K562 (cell line): ENCODE data around the gene TIMM17B. TPM values are rescaled to one million over a fixed set of nuclear protein-coding genes. Genes with fewer than 3 reads are reported as not detected.
A peak's percentile ranks its signal among the peaks of the same experiment; 100 is the strongest.

ENCODE experiments used
- ASH1L ChIP-seq: fragments of 450-650 bp; IDR thresholded peaks from 2 replicates; pipeline ENCODE4 v1.6.1; 2018; ENCODE audit warnings: borderline replicate concordance, mild to moderate bottlenecking, low read depth; ENCODE audit not compliant: partially characterized antibody
- CHCHD3 ChIP-seq: fragments of 250-450 bp; sonication (Bioruptor Pico); IDR thresholded peaks from 2 replicates; pipeline ENCODE4 v2.1.2; 2022; ENCODE audit warnings: mild to moderate bottlenecking
- CHD1 ChIP-seq: fragments of 200-600 bp; sonication (generic); IDR thresholded peaks from one replicate; pipeline ENCODE4 v1.6.1; 2012; ENCODE audit warnings: mild to moderate bottlenecking, moderate library complexity, low read length, inconsistent platforms
- FOXJ3 ChIP-seq: sonication (generic); formaldehyde crosslinking; IDR thresholded peaks from 2 replicates; pipeline ENCODE4 v1.4.0; 2020; ENCODE audit warnings: mild to moderate bottlenecking, missing genetic modification reagents
- FOXM1 ChIP-seq, 2 experiments: fragments of 450-650 bp in 1 of 2; sonication (generic) in 1 of 2; formaldehyde crosslinking in 1 of 2; IDR thresholded peaks; 2 replicates each; pipeline versions ENCODE4 v1.6.1 to v1.9.0; 2017 to 2022; ENCODE audit warnings: low read depth in 2 of 2, mild to moderate bottlenecking in 2 of 2, missing genetic modification reagents in 1 of 2, moderate library complexity in 1 of 2
- IRF2 ChIP-seq: sonication (generic); formaldehyde crosslinking; IDR thresholded peaks from 2 replicates; pipeline ENCODE4 v1.8.1; 2022; ENCODE audit warnings: mild to moderate bottlenecking, missing genetic modification reagents
- MCM3 ChIP-seq: fragments of 450-650 bp; IDR thresholded peaks from 2 replicates; pipeline ENCODE4 v1.6.1; 2016
- MED1 ChIP-seq: sonication (generic); formaldehyde crosslinking; IDR thresholded peaks from 2 replicates; pipeline ENCODE4 v1.8.1; 2023; ENCODE audit warnings: missing genetic modification reagents, borderline replicate concordance
- NFIX ChIP-seq: fragments of 250-450 bp; sonication (Bioruptor Pico); IDR thresholded peaks from 2 replicates; pipeline ENCODE4 v1.4.0; 2020; ENCODE audit warnings: low read depth, mild to moderate bottlenecking, moderate library complexity
- NR2F6 ChIP-seq: fragments of 450-650 bp; formaldehyde crosslinking; IDR thresholded peaks from 2 replicates; pipeline ENCODE4 v1.4.0; 2020; ENCODE audit warnings: mild to moderate bottlenecking
- ZBTB1 ChIP-seq: sonication (generic); formaldehyde crosslinking; IDR thresholded peaks from 2 replicates; pipeline ENCODE4 v1.8.1; 2023; ENCODE audit warnings: missing genetic modification reagents, low read depth, mild to moderate bottlenecking, borderline replicate concordance
- ZNF232 ChIP-seq: sonication (generic); formaldehyde crosslinking; IDR thresholded peaks from 2 replicates; pipeline ENCODE4 v1.8.0; 2022; ENCODE audit warnings: mild to moderate bottlenecking, missing genetic modification reagents
- ZNF384 ChIP-seq: IDR thresholded peaks from 2 replicates; pipeline ENCODE4 v1.6.1; 2012; ENCODE audit warnings: low read depth, low read length, improper control_type of control experiment
- ZNF436 ChIP-seq: fragments of 250-450, 450-650 bp; sonication (Bioruptor Pico); formaldehyde crosslinking; IDR thresholded peaks from 2 replicates; pipeline ENCODE4 v1.7.0; 2020; ENCODE audit warnings: mild to moderate bottlenecking
- polyA plus RNA-seq, 8 experiments: library from polyadenylated mRNA; depleted of rRNA in 4 of 8; stranded (reverse) in 5 of 8; unstranded in 3 of 8; fragments of >200 nt; fragmentation: Nextera tagmentation in 2 of 8; fragmentation: Illumina TruSeq in 1 of 8; extraction: Ambion mirVana in 2 of 8; extraction: Trizol in 1 of 8; gene quantifications; 2 replicates each; pipeline versions ENCODE4 v1.2.1 to v1.2.3, GENCODE V29; 2011 to 2014; ENCODE audit warnings: inconsistent platforms in 1 of 8, missing spikeins in 1 of 8
- total RNA-seq, 7 experiments: library from RNA; depleted of rRNA in 6 of 7; stranded (reverse); fragments of >200 nt in 6 of 7; fragmentation: Illumina TruSeq in 2 of 7; extraction: Trizol in 2 of 7; gene quantifications; 2 replicates each; pipeline versions ENCODE4 v1.2.1 to v1.2.3, GENCODE V29; 2011 to 2021; ENCODE audit warnings: low replicate concordance in 1 of 7
- TF ChIP-seq, protein P1 (sequence below): IDR thresholded peaks from 2 replicates; pipeline ENCODE4 v1.6.1; 2011; ENCODE audit not compliant: insufficient read length; ENCODE audit errors: extremely low read depth
- TF ChIP-seq, protein P2 (sequence below): fragments of 450-650 bp; IDR thresholded peaks from 2 replicates; pipeline ENCODE4 v1.6.1; 2016; ENCODE audit warnings: low read depth
- TF ChIP-seq, protein P3 (sequence below): sonication (generic); formaldehyde crosslinking; IDR thresholded peaks from 2 replicates; pipeline ENCODE4 v1.4.0; 2020; ENCODE audit warnings: mild to moderate bottlenecking, missing genetic modification reagents

Gene TIMM17B
- total and polyA plus RNA-seq, 9 of the 15 experiments (the other 6 are each of a cell fraction or from before 2014, with no cell fraction given): 9.9 to 184 (median 115) TPM

DNA sequence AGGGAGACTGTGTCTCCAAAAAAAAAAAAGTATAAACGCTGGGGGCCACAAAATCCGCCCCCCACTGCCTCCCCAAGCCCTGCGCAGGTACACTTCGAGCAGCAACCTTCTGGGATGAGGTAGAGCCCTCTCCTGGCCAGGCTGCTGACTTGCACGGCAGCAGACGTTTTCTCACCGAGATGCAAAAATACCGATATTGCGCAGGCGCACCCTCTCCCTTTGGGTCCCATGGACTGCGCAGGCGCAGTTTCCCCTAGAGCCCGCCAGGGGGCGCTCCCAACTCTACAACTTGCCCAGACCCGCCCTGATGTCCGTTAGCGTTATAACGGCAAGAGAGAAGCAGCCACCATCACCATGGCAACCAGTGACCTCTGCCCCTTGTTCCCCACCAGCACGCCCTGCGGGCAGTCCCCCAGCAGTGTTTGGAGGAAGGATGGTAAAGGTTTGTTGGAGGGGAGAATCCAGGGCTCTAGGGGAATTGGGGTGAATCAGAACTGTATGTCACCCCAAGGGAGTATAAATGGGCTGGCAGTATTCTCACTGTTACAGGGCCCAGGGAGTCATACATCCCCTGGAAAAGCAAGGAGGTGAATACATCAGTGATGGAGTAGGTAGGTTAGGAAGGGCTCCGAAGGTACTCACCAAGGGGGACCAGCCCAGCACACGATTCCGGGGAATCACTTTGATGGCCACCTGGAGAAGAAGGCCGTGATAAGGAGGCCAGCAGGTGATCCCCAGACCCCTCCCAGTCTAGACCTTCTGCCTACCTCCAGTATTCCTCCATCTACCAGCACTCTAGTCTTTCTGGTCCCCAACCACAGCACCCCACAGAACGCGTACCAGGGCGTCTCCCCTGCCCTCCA lies 19.8 kb upstream of the TIMM17B start (continued):
- TF ChIP-seq FOXM1 (IDR thresholded peaks at IDR 0.05; ENCODE audit: low read depth): no peak
- no peak for TF ChIP-seq FOXM1 (CRISPR knock-in tag; IDR thresholded peaks at IDR 0.05; ENCODE audit: low read depth)
- 0 out of 2 replicates have a peak, but pooled peaks have one; percentile 23 for TF ChIP-seq ZNF384
- no peak for TF ChIP-seq ZNF232 (CRISPR knock-in tag)
- TF ChIP-seq, protein P1, sequence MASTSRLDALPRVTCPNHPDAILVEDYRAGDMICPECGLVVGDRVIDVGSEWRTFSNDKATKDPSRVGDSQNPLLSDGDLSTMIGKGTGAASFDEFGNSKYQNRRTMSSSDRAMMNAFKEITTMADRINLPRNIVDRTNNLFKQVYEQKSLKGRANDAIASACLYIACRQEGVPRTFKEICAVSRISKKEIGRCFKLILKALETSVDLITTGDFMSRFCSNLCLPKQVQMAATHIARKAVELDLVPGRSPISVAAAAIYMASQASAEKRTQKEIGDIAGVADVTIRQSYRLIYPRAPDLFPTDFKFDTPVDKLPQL: no peak
- TF ChIP-seq CHCHD3: no peak
- TF ChIP-seq ZNF436: 0 out of 2 replicates have a peak, but pooled peaks have one; percentile 5
- no peak for TF ChIP-seq ASH1L
- no peak for TF ChIP-seq CHD1
- no peak for TF ChIP-seq ZBTB1
- no peak for TF ChIP-seq MCM3
- TF ChIP-seq MED1 (CRISPR knock-in tag): no peak
- TF ChIP-seq, protein P2, sequence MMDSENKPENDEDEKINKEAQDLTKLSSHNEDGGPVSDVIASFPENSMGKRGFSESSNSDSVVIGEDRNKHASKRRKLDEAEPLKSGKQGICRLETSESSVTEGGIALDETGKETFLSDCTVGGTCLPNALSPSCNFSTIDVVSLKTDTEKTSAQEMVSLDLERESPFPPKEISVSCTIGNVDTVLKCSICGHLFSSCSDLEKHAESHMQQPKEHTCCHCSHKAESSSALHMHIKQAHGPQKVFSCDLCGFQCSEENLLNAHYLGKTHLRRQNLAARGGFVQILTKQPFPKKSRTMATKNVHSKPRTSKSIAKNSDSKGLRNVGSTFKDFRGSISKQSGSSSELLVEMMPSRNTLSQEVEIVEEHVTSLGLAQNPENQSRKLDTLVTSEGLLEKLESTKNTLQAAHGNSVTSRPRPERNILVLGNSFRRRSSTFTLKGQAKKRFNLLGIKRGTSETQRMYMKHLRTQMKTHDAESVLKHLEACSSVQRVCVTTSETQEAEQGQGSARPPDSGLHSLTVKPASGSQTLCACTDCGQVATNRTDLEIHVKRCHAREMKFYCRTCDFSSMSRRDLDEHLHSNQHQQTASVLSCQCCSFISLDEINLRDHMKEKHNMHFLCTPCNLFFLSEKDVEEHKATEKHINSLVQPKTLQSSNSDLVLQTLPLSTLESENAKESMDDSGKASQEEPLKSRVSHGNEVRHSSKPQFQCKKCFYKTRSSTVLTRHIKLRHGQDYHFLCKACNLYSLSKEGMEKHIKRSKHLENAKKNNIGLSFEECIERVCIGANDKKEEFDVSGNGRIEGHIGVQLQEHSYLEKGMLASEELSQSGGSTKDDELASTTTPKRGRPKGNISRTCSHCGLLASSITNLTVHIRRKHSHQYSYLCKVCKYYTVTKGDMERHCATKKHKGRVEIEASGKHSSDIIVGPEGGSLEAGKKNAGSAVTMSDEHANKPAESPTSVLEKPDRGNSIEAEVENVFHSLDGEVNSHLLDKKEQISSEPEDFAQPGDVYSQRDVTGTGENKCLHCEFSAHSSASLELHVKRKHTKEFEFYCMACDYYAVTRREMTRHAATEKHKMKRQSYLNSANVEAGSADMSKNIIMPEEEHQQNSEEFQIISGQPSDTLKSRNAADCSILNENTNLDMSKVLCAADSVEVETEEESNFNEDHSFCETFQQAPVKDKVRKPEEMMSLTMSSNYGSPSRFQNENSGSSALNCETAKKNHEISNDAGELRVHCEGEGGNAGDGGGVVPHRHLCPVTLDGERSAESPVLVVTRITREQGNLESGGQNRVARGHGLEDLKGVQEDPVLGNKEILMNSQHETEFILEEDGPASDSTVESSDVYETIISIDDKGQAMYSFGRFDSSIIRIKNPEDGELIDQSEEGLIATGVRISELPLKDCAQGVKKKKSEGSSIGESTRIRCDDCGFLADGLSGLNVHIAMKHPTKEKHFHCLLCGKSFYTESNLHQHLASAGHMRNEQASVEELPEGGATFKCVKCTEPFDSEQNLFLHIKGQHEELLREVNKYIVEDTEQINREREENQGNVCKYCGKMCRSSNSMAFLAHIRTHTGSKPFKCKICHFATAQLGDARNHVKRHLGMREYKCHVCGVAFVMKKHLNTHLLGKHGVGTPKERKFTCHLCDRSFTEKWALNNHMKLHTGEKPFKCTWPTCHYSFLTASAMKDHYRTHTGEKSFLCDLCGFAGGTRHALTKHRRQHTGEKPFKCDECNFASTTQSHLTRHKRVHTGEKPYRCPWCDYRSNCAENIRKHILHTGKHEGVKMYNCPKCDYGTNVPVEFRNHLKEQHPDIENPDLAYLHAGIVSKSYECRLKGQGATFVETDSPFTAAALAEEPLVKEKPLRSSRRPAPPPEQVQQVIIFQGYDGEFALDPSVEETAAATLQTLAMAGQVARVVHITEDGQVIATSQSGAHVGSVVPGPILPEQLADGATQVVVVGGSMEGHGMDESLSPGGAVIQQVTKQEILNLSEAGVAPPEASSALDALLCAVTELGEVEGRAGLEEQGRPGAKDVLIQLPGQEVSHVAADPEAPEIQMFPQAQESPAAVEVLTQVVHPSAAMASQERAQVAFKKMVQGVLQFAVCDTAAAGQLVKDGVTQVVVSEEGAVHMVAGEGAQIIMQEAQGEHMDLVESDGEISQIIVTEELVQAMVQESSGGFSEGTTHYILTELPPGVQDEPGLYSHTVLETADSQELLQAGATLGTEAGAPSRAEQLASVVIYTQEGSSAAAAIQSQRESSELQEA: no peak
- no peak for TF ChIP-seq NR2F6
- TF ChIP-seq FOXJ3 (CRISPR knock-in tag): no peak
- no peak for TF ChIP-seq NFIX
- TF ChIP-seq, protein P3, sequence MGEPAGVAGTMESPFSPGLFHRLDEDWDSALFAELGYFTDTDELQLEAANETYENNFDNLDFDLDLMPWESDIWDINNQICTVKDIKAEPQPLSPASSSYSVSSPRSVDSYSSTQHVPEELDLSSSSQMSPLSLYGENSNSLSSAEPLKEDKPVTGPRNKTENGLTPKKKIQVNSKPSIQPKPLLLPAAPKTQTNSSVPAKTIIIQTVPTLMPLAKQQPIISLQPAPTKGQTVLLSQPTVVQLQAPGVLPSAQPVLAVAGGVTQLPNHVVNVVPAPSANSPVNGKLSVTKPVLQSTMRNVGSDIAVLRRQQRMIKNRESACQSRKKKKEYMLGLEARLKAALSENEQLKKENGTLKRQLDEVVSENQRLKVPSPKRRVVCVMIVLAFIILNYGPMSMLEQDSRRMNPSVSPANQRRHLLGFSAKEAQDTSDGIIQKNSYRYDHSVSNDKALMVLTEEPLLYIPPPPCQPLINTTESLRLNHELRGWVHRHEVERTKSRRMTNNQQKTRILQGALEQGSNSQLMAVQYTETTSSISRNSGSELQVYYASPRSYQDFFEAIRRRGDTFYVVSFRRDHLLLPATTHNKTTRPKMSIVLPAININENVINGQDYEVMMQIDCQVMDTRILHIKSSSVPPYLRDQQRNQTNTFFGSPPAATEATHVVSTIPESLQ (CRISPR knock-in tag): no peak
- TF ChIP-seq IRF2 (CRISPR knock-in tag): no peak
